Posterior cingulate gyrus (tissue), 11 donors: ENCODE data around the gene ETV6.

Source experiments
- DNase-seq, 10 donors: peaks; one replicate each; pipeline versions ENCODE4 v3.0.0 to v3.0.0-alpha.2; 2020 to 2021; ENCODE audit warnings: mixed read lengths in 3 of 10
- intact Hi-C: fragments of 100-400 bp; cut with DNase I; formaldehyde crosslinking; loops from one replicate; pipeline ENCODE4 v1.15.1; 2023

Gene ETV6

GRCh38 chr12:11927286-11927935 lies 277.9 kb downstream of the ETV6 start:
- intact Hi-C loops, result no loop called here
- DNase-seq, result no peak

GRCh38 chr12:11929714-11930113 lies 280.2 kb downstream of the ETV6 start:
- intact Hi-C loops, result no loop called here
- no peak for DNase-seq

GRCh38 chr12:11939223-11939622 lies 289.7 kb downstream of the ETV6 start:
- no peak for DNase-seq
- intact Hi-C loops, result no loop called here

- DNase-seq, result no peak
- intact Hi-C loops, result no loop called here
Measured at GRCh38 chr12:11941606-11942337, 292.3 kb downstream of the ETV6 start.

GRCh38 chr12:11943919-11944700 lies 294.6 kb downstream of the ETV6 start:
- intact Hi-C loops, result no loop called here
- no peak for DNase-seq
